Peyer's patch (tissue), 4 donors: ENCODE measurements around the gene CNOT3.

Experiments used
- CTCF ChIP-seq, 6 experiments: fragments of 450-650 bp in 4 of 6; fragments of 200-600 bp in 2 of 6; sonication (generic) in 1 of 6; IDR thresholded peaks; one replicate each; pipeline ENCODE4 v1.5.1; 2017 to 2019; ENCODE audit warnings: antibody characterized with exemption in 6 of 6, mild to moderate bottlenecking in 3 of 6, moderate library complexity in 1 of 6
- POLR2A ChIP-seq, 2 donors: fragments of 450-650 bp; IDR thresholded peaks; one replicate each; pipeline ENCODE4 v1.5.1; 2017; ENCODE audit warnings: antibody characterized with exemption in 2 of 2, mild to moderate bottlenecking in 2 of 2, moderate library complexity in 2 of 2

DNA sequence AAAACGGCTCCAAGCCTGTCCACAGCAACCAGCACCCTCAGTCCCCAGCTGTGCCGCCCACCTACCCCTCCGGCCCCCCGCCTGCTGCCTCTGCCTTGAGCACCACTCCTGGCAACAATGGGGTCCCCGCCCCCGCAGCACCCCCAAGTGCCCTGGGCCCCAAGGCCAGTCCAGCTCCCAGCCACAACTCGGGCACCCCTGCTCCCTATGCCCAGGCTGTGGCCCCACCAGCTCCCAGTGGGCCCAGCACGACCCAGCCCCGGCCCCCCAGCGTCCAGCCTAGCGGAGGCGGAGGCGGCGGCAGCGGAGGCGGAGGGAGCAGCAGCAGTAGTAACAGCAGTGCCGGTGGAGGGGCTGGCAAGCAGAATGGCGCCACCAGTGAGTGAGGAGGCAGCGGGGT, 10.6 kb downstream of the CNOT3 start:
- TF ChIP-seq CTCF (IDR thresholded peaks at IDR 0.05) (no peak), POLR2A (IDR thresholded peaks at IDR 0.05) (no peak)
